H1 (cell line): ENCODE measurements around the gene AKT1. TPM values are rescaled to one million over a fixed set of nuclear protein-coding genes. Genes with fewer than 3 reads are reported as not detected.

Experiments
- MAX ChIP-seq: IDR thresholded peaks from 2 replicates; pipeline ENCODE4 v1.6.1; 2012; ENCODE audit warnings: inconsistent platforms
- RAD21 ChIP-seq, 2 experiments: IDR thresholded peaks in 1 of 2; conservative IDR thresholded peaks in 1 of 2; 2 replicates each; pipeline ENCODE4 v1.6.1; 2011; ENCODE audit warnings: low read depth in 2 of 2, low read length in 2 of 2, improper control_type of control experiment in 1 of 2, inconsistent platforms in 1 of 2, mild to moderate bottlenecking in 1 of 2, moderate library complexity in 1 of 2
- SP1 ChIP-seq: IDR thresholded peaks from 2 replicates; pipeline ENCODE4 v1.6.1; 2011; ENCODE audit warnings: low read depth, low read length
- polyA plus RNA-seq, 7 experiments: library from polyadenylated mRNA; depleted of rRNA in 3 of 7; stranded (reverse) in 5 of 7; unstranded in 2 of 7; fragments of >200 nt in 5 of 7; fragments of 200-250 nt in 2 of 7; gene quantifications; 1 replicate in 5 of 7; 2 replicates in 1 of 7; 4 replicates in 1 of 7; pipeline versions ENCODE4 v1.2.1 to v1.2.3, GENCODE V29; 2011 to 2013; ENCODE audit warnings: missing spikeins in 2 of 7, mixed read lengths in 2 of 7
- total RNA-seq: library from RNA; stranded (reverse); fragmentation: NEBNext Ultra II Directional; extraction: Animal tissue kit (Norgen Biotek cat#: 25700); gene quantifications from 2 replicates; pipeline ENCODE4 v1.2.1, GENCODE V29; 2021

The AKT1 gene
- total and polyA plus RNA-seq, 2 of the 8 experiments (the other 6 are each of a cell fraction or from before 2014, with no cell fraction given), result 68.1 to 71.5 TPM

DNA sequence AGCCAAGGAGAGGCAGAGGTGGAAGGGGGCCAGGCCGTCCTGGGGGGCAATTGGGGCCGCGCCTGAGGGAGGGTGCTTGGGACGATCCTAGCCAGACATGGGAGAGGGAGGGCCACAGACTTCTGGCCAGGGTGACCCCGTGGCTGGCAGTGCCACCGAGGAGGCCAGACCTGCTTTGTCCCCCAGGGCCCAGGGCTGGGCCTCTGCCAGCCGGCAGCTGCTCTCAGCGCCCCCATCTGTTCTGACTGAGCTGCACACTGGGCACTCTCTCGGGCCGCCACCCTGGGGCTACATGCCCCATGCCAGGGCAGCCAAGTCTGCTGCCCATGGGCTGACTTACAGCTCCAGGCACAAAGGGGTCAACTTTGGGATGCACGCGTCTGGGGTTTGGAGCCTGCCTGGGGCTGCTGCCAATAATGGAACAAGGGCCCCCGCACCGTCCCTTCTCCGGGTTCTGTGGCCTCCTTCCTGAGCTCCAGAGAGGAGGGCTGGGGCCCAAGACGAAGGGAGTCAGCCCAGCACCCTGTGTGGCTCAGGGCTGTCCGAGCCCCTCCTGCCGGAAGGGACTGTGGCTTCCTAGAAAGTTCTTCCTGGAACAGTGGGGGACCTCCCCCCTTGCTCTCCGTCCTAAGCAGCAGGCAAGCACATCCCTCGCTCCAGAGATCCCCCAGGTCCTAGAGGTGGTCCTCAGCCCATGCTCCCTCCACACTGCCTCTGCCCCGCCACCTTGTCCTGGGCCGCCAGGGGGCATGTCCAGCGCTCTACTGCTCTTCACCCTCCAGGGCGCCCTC, 70.4 kb downstream of the AKT1 start (continued):
- TF ChIP-seq RAD21 (IDR thresholded peaks at IDR 0.05 in 1 of 2, conservative IDR thresholded peaks at IDR 0.05 in 1 of 2; ENCODE audit: low read depth in 2 of 2, low read length in 2 of 2) (peak; percentile 10 to 18; a peak in 1 of 4 replicates), MAX (peak; percentile 49; the same call in 1 of the 2 replicates), SP1 (0 out of 2 replicates have a peak, but pooled peaks have one; percentile 23)
- TF ChIP-seq, all 59 proteins: peak for 8
